ENCODE results near the gene MED14. TPM values are rescaled to one million over a fixed set of nuclear protein-coding genes. Genes with fewer than 3 reads are reported as not detected.

Gene MED14
- total and polyA plus RNA-seq, 2 of the 13 experiments (the other 11 are each of a cell fraction or from before 2014, with no cell fraction given), result 10.2 to 16.3 TPM

- in situ Hi-C loops (cut with HindIII; ENCODE audit: extremely low pct_ligation_motif_present, low pct_unique_long_range_greater_than_20kb) (no loop called here), intact Hi-C loops (cut with micrococcal nuclease; ENCODE audit: unreplicated experiment) (no loop called here)
- DNase-seq (ENCODE audit: low spot score), result no peak
- Histone ChIP-seq H3K27ac (ENCODE audit: extremely low read length, insufficient read depth, low read length) (no peak overlapping the region), H4K20me1 (ENCODE audit: insufficient read depth, low read length) (no peaks in the 10 kb centered on the region; the same call in 1 of the 2 replicates), H3K4me3 (replicated peaks in 1 of 3; ENCODE audit: insufficient read depth in 1 of 3, low read depth in 2 of 3, low read length in 3 of 3) (no peak overlapping the region), H3K36me3 (replicated peaks in 1 of 2; ENCODE audit: control insufficient read depth in 1 of 2, insufficient read depth in 2 of 2, low read length in 2 of 2) (no peaks in the 10 kb centered on the region; a peak in 3 of 5 replicates), H3K9ac (ENCODE audit: insufficient read depth, low read depth, low read length) (no peak overlapping the region), H3K4me2 (ENCODE audit: low read depth, low read length) (no peak overlapping the region), H3K27me3 (ENCODE audit: control insufficient read depth in 1 of 2, insufficient read depth in 2 of 2, low read length in 2 of 2) (no peaks in the 10 kb centered on the region), H3K4me1 (ENCODE audit: insufficient read depth, low read length) (peaks cover 33% of the 10 kb centered on the region), H3K9me3 (ENCODE audit: low read length) (no peaks in the 10 kb centered on the region), H3K79me2 (ENCODE audit: insufficient read depth, low read length) (peaks cover 42% of the 10 kb centered on the region), H2AFZ (ENCODE audit: low read length) (no peak overlapping the region)
- POLR2A ChIA-PET, result no interaction called here
- 76% methylated on average over 4 of the region's 4 CpGs for WGBS (ENCODE audit: low lambda C conversion rate)
- no TSS peak for BruUV-seq (replicated peaks)
- TF ChIP-seq ZNF430 (CRISPR knock-in tag; IDR thresholded peaks at IDR 0.05), result no peak
- TF ChIP-seq NFYB (CRISPR knock-in tag; IDR thresholded peaks at IDR 0.05), result no peak
- TF ChIP-seq HNF4A (CRISPR knock-in tag; IDR thresholded peaks at IDR 0.05), result 0 out of 2 replicates have a peak, but pooled peaks have one; percentile 5
- TF ChIP-seq REXO4 (CRISPR knock-in tag; IDR thresholded peaks at IDR 0.05; ENCODE audit: borderline replicate concordance), result no peak
- no peak for ATAC-seq
- CTCF ChIA-PET (ENCODE audit: low intra/inter-chr PET ratio, low total read pairs), result no interaction called here
- no peak for FAIRE-seq
These were observed 5.5 kb downstream of the MED14 start for GRCh38 chrX:40729598-40730584.

GRCh38 chrX:40727581-40728252 lies 7.6 kb downstream of the MED14 start:
- Histone ChIP-seq H2AFZ (ENCODE audit: low read length) (no peak overlapping the region), H3K27me3 (ENCODE audit: control insufficient read depth in 1 of 2, insufficient read depth in 2 of 2, low read length in 2 of 2) (no peaks in the 10 kb centered on the region), H3K27ac (ENCODE audit: extremely low read length, insufficient read depth, low read length) (no peak overlapping the region), H3K9me3 (ENCODE audit: low read length) (no peaks in the 10 kb centered on the region), H3K4me2 (ENCODE audit: low read depth, low read length) (no peak overlapping the region), H4K20me1 (ENCODE audit: insufficient read depth, low read length) (no peaks in the 10 kb centered on the region; the same call in 1 of the 2 replicates), H3K79me2 (ENCODE audit: insufficient read depth, low read length) (peaks cover 25% of the 10 kb centered on the region), H3K4me1 (ENCODE audit: insufficient read depth, low read length) (peaks cover 21% of the 10 kb centered on the region), H3K9ac (ENCODE audit: insufficient read depth, low read depth, low read length) (no peak overlapping the region), H3K4me3 (replicated peaks in 1 of 3; ENCODE audit: insufficient read depth in 1 of 3, low read depth in 2 of 3, low read length in 3 of 3) (no peak overlapping the region), H3K36me3 (replicated peaks in 1 of 2; ENCODE audit: control insufficient read depth in 1 of 2, insufficient read depth in 2 of 2, low read length in 2 of 2) (peaks cover 0 to under 1% of the 10 kb centered on the region in 2 experiments; a peak in 3 of 5 replicates)
- intact Hi-C loops (cut with micrococcal nuclease; ENCODE audit: unreplicated experiment), result no loop called here
- FAIRE-seq (no peak), ATAC-seq (no peak), DNase-seq (ENCODE audit: low spot score) (no peak)
- in situ Hi-C loops (cut with HindIII; ENCODE audit: extremely low pct_ligation_motif_present, low pct_unique_long_range_greater_than_20kb), result no loop called here
- BruUV-seq (replicated peaks), result no TSS peak
- POLR2A ChIA-PET, result no interaction called here
- CTCF ChIA-PET (ENCODE audit: low intra/inter-chr PET ratio, low total read pairs), result no interaction called here
- WGBS (ENCODE audit: low lambda C conversion rate), result 88% methylated on average over 6 of the region's 6 CpGs
- TF ChIP-seq CEBPB (IDR thresholded peaks at IDR 0.05; ENCODE audit: borderline replicate concordance, low read depth, low read length) (peak; percentile 37; the same call in 1 of the 2 replicates), SNRNP70 (IDR thresholded peaks at IDR 0.05; ENCODE audit: low read depth, low read length) (no peak)

Measured in HepG2 (cell line).